Adrenal gland (tissue), 5 donors: ENCODE measurements around the gene TLR10.

Source experiments
- CTCF ChIP-seq, 6 experiments: fragments of 450-650 bp in 4 of 6; fragments of 200-600 bp in 2 of 6; sonication (generic) in 1 of 6; IDR thresholded peaks; 1 replicate in 5 of 6; 2 replicates in 1 of 6; pipeline versions ENCODE4 v1.5.1 to v1.8.0; 2016 to 2021; ENCODE audit warnings: antibody characterized with exemption in 6 of 6, mild to moderate bottlenecking in 2 of 6, moderate library complexity in 1 of 6
- POLR2A ChIP-seq, 2 donors: fragments of 450-650 bp; IDR thresholded peaks; one replicate each; pipeline ENCODE4 v1.6.1; 2017; ENCODE audit warnings: antibody characterized with exemption in 2 of 2, mild to moderate bottlenecking in 2 of 2, moderate library complexity in 1 of 2
- donor health status: DM: no; HTN: no; CAD: no.

GRCh38 chr4:38730830-38731646 lies 51.8 kb downstream of the TLR10 start:
- TF ChIP-seq CTCF (IDR thresholded peaks at IDR 0.05) (peak in 5 of 6 experiments; percentile 87 to 96 (median 96)), POLR2A (IDR thresholded peaks at IDR 0.05) (no peak)
